ENCODE measurements around the gene MICAL2.
A peak's percentile ranks its signal among the peaks of the same experiment; 100 is the strongest.

Gene MICAL2

DNA sequence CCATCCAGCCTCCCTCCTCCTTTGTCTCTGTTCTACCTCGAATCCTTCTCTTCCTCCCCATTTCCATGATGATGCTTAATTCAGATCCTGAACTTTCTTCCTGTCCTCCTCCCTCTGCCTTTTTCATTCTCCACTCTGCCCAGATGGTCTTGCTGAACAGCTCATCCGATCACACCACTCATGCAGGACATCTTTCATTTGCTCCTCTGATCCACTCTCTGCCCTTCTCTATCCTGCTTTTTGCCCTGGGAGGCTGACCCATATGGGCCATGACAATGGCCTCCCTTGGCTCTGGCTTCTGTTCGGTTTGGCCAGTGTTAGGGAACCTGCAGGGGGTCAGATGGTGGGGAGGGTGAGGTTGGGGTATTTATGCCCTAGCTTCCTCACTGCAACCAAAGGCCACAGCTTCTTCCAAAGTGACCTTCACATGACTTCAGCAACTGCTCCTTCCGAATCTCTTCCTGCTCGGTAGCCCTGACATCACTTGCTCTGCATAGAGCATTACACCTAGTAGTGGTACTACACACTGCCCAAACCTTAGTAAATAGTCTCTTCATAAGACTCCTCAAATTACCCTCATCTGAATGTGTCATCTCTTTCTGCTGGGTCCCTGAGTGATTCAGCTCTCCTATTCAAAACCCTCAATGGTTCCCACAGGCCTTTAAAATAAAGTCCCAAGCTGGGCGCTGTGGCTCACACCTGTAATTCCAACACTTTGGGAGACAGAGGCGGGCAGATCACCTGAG is 32.7 kb upstream of the MICAL2 start:
- DNase-seq: peak; percentile 41

DNA sequence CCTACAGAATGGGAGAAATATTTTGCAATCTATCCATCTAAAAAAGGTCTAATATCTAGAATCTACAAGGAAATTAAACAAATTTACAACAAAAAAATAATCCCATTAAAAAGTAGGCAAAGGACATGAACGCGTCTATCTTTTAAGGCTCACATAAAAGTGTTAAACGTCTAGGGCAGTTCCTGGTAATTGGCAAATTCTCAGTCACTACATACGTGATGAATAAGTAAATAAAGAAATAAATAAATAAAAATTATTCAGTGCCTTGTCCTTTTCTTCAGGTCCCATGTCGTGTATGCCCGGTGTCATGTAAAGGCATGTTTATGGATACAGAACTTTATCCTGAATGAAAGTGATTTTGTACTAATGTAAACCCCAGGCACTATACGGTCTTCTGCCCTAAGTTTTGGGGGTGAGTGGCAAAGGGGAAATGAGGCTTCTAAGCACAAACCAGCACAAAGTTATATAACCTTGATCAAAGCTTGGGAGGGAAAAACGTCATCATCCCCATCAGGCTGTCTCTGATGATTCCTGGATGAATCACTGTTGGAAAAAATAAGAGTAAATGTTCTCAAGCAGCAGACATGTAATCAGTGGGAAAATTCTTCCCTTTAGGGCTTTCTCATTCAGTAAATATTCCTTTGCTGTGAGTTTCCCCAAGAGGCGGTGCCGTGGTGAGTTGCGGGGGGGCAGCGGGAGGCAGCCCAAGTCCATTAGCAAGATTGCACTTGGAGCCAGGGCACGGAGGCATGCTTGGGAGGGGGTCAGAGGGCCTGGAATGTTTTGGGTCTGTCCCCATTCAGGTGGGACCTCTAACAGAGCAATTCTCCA is 30.4 kb upstream of the MICAL2 start:
- DNase-seq: peak; percentile 98

DNA sequence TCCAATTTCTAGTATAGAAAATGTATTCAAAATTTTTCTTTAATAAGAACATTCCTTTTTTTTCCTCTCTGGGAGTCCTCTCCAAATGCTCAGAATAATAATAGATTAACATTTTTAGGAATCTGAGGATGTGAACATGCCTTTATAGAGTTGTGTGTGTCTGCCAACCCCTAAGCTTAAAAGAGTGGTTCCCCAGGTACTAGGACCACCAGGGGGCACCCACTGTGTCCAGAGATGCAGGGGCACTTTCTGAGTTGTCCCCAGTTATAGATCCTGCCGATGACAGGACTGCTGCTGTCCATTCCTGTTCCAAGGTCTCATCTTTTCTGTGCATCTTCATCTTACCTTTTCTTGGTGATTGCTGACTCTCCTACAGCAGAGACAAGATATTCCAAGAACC is 27.0 kb upstream of the MICAL2 start:
- peak; percentile 51 for DNase-seq

DNA sequence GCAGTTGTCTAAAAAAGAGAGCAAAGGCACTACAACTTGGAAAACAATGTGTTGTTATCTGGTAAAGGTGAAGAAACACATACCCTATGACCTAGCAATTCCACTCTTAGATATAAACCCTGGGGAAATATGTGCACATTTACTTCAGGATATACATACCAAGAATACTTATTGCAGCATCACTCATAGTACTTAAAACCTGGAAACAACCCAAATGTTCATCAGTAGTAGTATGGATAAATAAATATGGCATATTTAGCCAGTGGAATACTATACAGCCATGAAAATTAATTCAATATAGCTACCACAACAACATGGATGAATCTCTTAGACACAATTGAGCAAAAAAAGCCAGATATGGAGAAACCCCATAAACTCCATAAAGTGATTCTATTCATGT is 26.1 kb upstream of the MICAL2 start:
- DNase-seq: peak; percentile 53

DNA sequence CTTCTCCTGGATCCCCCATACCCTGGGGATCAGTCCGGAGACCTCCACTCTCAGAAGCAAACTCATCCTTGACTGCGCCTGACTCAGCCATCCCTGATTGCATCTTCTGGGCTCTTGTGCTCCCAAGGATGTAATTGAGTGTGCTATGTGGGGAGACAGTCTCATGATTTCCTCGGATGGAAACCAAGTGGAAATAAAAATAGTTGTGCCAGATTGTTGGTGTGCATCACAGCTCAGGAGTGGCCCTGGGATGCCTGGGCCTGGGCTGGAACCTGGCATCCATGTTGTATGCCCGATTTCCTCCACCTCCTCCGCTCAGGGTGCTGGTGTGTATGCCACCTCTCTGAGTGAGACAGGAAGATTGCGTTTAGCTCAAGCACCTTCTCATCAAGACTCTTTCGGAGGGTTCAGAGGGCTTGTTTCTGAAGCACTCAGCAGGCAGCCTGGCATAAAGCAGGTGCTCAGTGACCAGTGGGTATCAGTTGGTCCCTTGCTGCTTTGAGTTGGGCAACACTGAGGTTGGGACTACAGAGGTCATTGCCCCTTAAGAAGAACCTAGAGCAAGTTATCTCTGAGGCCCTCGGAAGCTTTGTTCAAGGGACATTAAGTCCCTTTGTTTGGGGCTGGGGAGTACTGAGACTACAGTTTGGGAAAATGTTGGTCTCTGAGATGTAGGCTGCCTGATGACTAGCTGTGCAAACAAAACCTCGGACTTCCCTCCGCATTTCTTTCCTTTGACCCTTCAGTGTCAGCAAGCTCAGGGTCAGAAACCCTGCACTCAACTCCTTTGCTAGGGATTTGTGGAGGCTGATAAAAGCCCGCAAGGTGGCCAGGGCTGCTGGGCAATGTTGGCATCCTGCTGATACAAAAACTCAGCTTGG is 24.8 kb upstream of the MICAL2 start:
- DNase-seq: peak; percentile 56

DNA sequence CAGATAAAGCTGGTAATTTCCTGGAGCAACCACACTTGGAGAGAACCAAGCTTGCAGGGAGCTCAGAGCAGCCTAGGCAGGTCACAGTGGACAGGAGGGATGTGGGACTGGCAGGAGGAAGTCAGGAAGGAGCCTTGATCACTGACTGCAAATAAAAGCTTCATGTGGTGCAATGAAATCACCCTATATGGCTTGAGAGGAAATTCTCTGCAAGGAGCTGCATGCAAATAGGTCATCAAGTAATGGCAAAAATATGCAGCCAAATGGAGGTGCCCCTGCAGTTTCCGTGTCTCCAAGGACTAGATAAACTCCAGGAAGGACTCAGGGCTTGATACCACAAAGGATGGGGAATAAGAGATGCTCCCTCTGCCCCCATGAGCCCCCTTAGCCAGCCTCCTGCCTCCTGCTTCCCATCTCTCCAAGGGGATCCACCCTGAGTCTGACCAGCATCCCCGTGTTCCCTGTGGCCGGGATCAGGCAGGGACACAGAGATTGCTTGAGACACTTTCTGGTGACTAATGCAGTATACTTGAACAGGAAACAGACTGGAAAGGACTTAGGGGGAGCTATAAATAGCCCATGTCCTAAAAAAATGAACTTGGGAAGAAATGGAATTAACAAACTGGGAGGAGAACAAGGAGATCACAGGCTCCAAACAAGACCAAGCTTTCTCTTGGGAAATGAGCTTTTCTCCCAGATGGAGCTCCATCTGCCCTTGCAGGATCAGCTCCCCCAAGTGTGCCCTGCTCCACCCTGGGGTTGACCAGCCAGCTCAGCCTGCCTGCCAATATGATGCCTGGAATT is 23.9 kb upstream of the MICAL2 start:
- peak; percentile 98 for DNase-seq

DNA sequence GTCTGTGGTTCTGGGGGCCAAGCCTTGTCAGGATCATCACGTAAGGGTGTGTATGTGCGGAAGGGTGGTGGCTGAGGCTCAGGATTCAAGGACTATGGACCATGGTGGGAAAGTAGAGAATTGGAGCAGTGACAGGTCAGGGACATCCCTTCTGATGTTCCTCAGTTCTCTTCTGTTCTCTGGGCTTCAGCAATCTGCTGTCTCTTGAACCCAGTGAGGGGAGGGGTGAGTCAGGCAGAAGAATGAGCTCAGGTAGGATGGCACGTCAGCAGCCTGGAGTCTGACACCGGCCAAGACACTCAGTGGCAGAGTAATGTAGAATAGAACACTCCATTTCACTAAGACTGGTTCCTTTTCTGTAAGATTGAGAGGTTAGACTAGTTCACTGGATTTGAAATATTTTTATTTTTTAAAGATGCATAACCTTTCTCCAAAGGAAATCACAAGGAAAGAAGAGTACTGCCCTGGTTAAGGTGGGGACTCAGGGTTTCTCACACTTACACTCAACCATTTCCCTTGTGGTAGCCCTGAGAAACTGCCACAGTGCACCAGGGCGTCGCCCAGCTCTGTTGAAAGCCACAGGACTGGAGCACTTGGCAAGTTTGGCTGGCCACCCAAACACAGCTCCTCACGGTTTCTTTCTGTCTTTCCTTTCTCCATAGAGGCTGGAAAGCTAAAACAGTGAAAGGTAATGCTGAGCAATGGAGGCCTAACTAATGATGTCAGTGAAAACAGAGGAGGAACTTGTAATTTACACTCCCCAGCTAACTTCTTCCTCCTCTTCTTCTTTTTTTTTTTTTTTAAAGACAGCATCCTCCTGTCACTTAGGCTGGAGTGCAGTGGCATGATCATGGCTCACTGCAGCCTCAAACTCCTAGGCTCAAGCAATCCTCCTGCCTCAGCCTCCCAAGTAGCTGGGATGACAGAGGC is 23.1 kb upstream of the MICAL2 start:
- peak; percentile 93 for DNase-seq

DNA sequence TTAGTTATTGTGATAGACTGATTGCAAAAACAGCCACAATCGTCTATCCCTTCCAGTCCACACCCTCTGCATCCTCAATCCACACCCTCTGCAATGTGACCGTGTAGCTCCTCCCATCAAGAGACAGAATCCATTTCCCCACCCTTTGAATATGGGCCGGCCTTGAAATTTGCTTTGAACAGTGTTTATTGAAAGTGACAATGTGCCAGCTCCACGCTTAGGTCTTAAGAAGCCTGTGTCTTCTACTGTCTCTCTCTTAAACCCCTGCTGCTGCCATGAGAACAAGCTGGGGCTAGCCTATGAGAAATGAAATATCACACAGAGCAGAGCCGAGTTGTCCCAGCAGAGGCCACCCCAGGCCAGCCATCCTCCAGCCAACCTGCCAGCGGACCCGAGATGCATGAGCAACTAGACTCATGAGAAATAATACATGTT is 22.3 kb upstream of the MICAL2 start:
- peak; percentile 96 for DNase-seq

DNA sequence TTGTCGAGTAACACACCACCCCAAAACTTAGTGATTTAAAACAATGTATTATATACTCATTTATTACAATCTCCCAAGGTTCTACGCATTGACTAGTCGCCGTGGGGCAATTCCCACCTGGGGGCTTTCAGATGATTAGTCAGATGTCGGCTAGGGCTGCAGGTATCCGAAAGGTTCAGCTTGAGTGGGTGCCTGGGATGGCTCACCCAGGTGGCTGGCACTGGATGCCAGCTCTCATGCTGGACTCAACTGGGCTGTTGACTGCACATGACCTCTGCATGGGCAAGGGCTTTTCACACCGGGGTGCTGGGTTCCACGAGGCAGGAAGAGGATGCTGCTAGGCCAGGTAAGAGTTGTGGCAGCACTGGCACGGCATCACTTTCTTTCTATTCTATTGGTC is 21.9 kb upstream of the MICAL2 start:
- no peak for DNase-seq

DNA sequence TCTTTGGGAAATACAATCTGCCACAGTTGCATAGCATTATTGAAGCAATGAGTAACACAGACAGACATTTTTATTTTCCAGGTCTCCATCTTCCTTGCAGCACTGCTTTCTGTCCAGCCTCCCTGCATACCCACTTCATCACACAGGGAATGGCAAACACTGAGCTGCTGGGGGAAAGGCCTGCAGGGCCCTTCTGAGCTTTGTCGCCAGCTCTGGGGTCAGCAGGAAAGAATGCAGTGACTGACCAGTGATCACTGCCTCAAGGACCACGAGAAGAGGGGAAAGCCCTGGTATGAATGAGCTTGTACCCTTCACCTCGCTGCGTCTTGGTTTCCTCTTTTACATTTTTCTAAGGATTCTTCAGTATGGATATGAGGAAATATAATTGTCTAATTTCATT is 21.3 kb upstream of the MICAL2 start:
- no peak for DNase-seq

DNA sequence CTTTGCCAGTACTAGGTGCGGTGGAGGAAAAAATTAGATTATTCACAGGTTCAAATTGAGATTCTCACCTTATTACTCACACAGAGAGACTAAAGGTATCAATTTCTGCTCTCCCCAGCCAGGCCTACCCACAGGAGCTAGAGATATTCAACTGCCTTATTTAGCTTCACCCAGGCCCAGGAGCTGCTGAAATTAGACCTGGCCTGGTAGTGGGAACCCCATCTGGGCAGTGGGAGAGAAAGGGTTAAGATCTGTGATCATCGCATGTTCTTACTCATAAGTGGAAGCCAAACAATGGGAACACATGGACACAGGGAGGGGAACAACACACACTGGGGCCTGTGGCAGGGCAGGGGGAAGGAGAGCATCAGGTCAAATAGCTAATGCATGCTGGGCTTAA is 20.9 kb upstream of the MICAL2 start:
- peak; percentile 46 for DNase-seq

DNA sequence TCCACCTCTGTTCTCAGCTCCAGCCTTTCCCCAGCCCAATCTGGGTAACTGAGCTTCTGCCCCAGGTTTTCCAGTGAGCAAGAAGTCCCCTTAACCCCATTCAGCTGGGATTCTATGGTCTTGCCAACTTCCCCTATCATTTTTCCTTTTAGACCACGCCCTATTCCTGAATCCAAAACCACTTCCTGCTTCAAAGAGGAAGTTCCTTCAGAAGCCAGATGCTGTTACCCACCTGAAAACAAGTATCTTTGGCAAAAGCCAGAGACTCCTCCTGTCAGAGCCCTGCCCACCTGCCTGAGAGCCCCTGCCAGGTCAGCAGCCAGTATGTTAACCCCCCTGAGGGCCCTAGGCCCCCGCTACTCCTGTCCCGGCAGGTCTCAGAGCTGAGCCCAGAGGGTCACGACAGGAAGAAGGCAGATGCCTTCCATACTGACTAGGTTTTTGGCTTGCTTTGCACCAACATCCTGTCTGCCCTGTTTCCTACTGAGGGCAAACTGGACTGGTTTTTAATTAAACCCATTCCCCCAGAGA is 20.3 kb upstream of the MICAL2 start:
- peak; percentile 86 for DNase-seq

DNA sequence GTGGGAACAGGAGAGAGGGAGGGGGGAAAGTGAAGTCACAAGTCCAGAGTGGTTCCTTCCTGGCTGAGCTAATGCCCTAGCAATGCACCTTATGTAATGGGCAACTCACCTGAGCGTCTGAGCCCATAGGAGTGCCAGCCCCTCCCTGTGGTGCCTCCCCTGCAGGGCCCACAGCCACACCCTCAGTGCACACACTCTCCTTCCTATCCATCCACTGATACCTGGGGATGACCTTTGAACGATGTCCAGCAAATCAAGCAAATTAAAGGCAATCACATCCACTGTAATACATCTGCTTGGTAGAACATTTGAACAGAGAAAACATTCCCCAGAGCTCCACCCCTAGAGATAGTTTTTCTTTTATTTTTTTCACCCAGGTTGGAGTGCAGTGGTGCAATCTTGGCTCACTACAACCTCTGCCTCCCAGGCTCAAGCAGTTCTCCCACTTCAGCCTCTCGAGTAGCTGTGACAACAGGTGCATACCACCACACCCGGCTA is 19.6 kb upstream of the MICAL2 start:
- DNase-seq: no peak

DNA sequence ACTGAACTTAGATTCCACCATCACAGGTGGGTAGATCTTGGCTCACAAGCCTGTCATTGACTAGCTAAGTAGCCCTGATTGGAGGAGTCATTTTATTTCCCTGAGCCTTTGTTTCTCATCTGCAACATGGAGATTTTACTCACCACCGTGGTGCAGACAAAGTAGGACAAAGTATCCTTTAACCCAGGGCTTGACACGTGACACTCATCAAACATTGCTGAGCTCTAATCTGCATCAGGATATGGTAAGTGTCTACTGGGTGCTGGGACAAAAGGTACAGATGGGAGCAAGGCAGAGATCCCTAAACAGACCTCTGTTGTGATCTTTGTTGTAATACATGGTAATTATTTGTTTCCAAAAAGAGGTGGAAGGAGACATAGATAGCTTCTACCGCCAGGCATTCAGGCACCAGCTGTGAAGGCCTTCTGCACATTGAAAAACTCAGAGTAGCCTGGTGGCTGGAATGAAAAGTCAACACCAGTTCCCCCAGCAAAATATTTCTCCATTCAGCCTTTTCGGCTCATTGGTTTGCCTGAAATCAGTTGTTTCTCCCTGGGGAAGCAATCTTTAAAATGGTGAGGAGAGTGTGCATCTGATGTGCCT is 18.3 kb upstream of the MICAL2 start:
- DNase-seq: peak; percentile 49

DNA sequence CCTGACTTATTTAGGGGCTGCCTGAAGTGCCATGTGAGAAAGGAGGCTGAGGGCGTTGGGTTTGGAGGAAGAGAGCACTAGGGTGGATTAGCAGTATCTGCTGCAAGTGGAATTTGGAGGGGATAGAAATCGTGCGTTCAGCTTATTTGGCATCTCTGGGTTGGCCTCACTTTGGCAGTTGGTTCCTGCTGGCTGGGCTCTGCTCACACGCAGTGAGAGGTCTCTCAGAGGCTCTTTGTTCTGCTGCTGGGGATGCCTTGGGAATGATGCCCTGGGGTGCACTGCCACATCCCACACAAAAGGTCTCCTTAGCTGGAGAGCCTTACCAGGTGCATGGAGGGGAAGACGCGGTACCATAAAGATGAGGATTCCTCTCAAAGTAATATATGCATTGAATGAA is 17.7 kb upstream of the MICAL2 start:
- DNase-seq: no peak

DNA sequence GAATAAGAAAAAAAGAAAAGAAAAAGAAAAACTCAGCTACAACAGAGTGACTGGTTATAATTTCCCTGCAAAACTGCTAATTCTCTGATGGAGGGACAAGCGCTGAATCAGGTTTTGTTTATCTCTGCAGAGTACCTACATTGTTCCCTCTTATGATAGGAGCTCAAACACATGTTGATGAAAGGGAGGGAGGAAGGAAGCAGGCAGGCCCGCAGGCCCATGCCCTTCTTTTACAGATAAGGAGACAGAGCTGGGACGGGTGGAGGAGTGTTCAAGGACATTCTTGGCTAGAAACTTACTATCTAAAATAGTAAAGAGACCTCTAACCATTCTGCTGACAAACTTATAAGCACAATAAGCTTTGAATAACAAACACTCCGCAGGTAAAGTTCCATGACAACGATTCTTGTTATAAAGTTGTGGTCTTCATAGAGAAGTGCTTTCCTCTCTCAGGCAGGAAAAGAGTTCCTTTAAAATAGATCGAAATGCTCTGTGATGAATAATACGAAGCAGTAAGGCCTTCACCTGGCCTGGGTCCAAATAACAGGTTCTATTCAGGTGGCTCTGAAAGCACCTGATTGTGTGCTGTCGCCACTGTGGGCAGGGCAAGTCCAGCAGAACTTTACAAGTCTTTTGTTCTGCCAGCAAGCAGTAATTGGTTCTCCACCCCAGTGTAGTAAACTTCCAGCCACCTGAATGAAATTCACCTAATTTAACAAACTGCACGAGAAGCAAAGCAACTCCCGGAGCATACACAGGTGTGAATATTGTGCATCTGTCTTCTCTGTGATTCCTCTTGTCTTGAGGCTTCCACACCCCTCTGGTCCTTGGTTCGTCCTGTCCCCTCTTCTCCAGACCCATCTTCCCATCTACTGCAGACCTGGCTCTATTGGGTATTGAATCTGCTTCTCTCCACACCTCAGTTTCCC is 15.3 kb upstream of the MICAL2 start:
- DNase-seq: no peak

DNA sequence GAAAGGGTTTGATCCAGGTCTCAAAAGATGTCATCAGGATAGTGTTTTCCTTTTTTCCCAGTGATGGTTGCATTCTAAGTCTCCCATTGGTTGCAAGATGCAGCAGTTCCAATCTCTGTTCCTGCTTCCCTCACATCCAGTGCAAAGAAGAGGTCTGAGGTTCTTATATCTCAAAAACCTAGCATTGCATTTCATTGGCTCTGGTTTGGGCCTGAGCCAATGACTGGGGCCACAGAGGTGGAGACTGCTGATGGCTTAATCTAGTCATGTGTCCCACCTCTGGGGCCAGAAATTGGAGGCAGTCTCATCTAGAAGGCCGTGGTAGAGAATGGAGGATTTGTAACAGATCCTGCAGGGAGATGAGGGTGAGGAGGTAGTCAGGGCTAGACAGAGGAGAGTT is 13.2 kb upstream of the MICAL2 start:
- DNase-seq: no peak

DNA sequence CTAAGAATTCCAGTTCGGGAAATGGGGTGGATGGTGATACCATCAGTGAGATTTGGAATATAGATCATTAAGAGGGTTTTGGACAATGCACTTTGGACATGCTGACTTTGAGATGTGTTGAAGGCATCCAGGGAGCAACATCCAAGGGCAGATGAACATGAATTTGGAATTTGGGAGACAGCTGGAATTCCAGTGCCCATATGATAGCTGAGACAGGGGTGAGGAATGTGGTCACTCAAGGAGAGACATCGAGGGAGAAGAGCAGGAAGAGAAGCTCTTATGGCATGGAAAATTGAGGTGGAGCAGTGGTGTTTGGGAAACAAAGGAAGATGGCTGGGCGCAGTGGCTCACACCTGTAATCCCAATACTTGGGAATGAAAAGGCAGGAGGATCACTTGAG is 11.8 kb upstream of the MICAL2 start:
- no peak for DNase-seq
